HepG2 (cell line): ENCODE data around the gene IGFN1. TPM values are rescaled to one million over a fixed set of nuclear protein-coding genes. Genes with fewer than 3 reads are reported as not detected.

ENCODE experiments used
- KDM3A ChIP-seq: IDR thresholded peaks from 2 replicates; pipeline ENCODE4 v1.6.1; 2018; ENCODE audit warnings: low read depth, missing compliant biosample characterization
- NFKB2 ChIP-seq: sonication (generic); formaldehyde crosslinking; IDR thresholded peaks from 2 replicates; pipeline ENCODE4 v1.4.0; 2020; ENCODE audit warnings: missing genetic modification reagents, borderline replicate concordance
- RFX1 ChIP-seq: fragments of 450-650 bp; IDR thresholded peaks from 2 replicates; pipeline ENCODE4 v1.6.1; 2017
- RORA ChIP-seq: sonication (generic); formaldehyde crosslinking; IDR thresholded peaks from 2 replicates; pipeline ENCODE4 v1.5.0; 2020; ENCODE audit warnings: mild to moderate bottlenecking, missing genetic modification reagents, moderate library complexity
- SAFB2 ChIP-seq: sonication (generic); formaldehyde crosslinking; IDR thresholded peaks from 2 replicates; pipeline ENCODE4 v1.5.1; 2020; ENCODE audit warnings: missing genetic modification reagents, low read depth, mild to moderate bottlenecking, borderline replicate concordance
- SP2 ChIP-seq: sonication (generic); formaldehyde crosslinking; IDR thresholded peaks from 2 replicates; pipeline ENCODE4 v1.5.1; 2020; ENCODE audit warnings: mild to moderate bottlenecking, missing genetic modification reagents
- SSRP1 ChIP-seq: IDR thresholded peaks from 2 replicates; pipeline ENCODE4 v1.6.1; 2016; ENCODE audit warnings: control low read depth
- TCF7L2 ChIP-seq: IDR thresholded peaks from 2 replicates; pipeline ENCODE4 v1.6.1; 2011; ENCODE audit warnings: mild to moderate bottlenecking, low read depth, low read length, moderate library complexity
- ZBTB1 ChIP-seq: sonication (generic); formaldehyde crosslinking; IDR thresholded peaks from 2 replicates; pipeline ENCODE4 v1.4.0; 2020; ENCODE audit warnings: missing genetic modification reagents, borderline replicate concordance
- ZNF124 ChIP-seq: sonication (generic); formaldehyde crosslinking; IDR thresholded peaks from 2 replicates; pipeline ENCODE4 v1.4.0; 2020; ENCODE audit warnings: missing genetic modification reagents
- ZNF644 ChIP-seq: IDR thresholded peaks from 2 replicates; pipeline ENCODE4 v1.6.1; 2016; ENCODE audit warnings: low read depth
- ZNF7 ChIP-seq: IDR thresholded peaks from 2 replicates; pipeline ENCODE4 v1.6.1; 2016; ENCODE audit warnings: missing biosample characterization, missing genetic modification reagents
- ZNF703 ChIP-seq: sonication (generic); formaldehyde crosslinking; IDR thresholded peaks from 2 replicates; pipeline ENCODE4 v1.5.1; 2020; ENCODE audit warnings: missing genetic modification reagents, mild to moderate bottlenecking, moderate library complexity, borderline replicate concordance
- polyA plus RNA-seq, 8 experiments: library from polyadenylated mRNA; depleted of rRNA in 3 of 8; stranded (reverse) in 7 of 8; unstranded in 1 of 8; fragments of >200 nt; fragmentation: Illumina TruSeq in 4 of 8; extraction: Trizol in 4 of 8; gene quantifications; 2 replicates each; pipeline versions ENCODE4 v1.2.1 to v1.2.3, GENCODE V29; 2011 to 2016; ENCODE audit warnings: low read depth in 4 of 8, missing spikeins in 1 of 8, mixed read lengths in 1 of 8; ENCODE audit not compliant: insufficient read depth in 1 of 8
- total RNA-seq, 5 experiments: library from RNA; depleted of rRNA; stranded (reverse); fragments of >200 nt; fragmentation: Illumina TruSeq; extraction: Trizol; gene quantifications; 2 replicates each; pipeline ENCODE4 v1.2.3, GENCODE V29; 2016; ENCODE audit warnings: low read depth in 1 of 5
- TF ChIP-seq, protein P1 (sequence below): sonication (generic); formaldehyde crosslinking; IDR thresholded peaks from 2 replicates; pipeline ENCODE4 v1.5.0; 2020; ENCODE audit warnings: missing genetic modification reagents, mild to moderate bottlenecking, borderline replicate concordance
- TF ChIP-seq, protein P2 (sequence below): sonication (generic); formaldehyde crosslinking; IDR thresholded peaks from 2 replicates; pipeline ENCODE4 v1.5.1; 2020; ENCODE audit warnings: missing genetic modification reagents, mild to moderate bottlenecking, borderline replicate concordance
- TF ChIP-seq, protein P3 (sequence below): IDR thresholded peaks from 2 replicates; pipeline ENCODE4 v1.6.1; 2016; ENCODE audit warnings: mild to moderate bottlenecking, missing biosample characterization, missing genetic modification reagents
- TF ChIP-seq, protein P4 (sequence below): sonication (generic); formaldehyde crosslinking; IDR thresholded peaks from 2 replicates; pipeline ENCODE4 v1.4.0; 2020; ENCODE audit warnings: low read depth, missing genetic modification reagents
- TF ChIP-seq, protein P5 (sequence below): sonication (generic); formaldehyde crosslinking; IDR thresholded peaks from 2 replicates; pipeline ENCODE4 v1.4.0; 2020; ENCODE audit warnings: missing genetic modification reagents
- TF ChIP-seq, protein P6 (sequence below): sonication (generic); formaldehyde crosslinking; IDR thresholded peaks from 2 replicates; pipeline ENCODE4 v1.5.0; 2020; ENCODE audit warnings: mild to moderate bottlenecking, missing genetic modification reagents

The IGFN1 gene
- total and polyA plus RNA-seq, 2 of the 13 experiments (the other 11 are each of a cell fraction or from before 2014, with no cell fraction given) = 0.04 to 0.05 TPM

DNA sequence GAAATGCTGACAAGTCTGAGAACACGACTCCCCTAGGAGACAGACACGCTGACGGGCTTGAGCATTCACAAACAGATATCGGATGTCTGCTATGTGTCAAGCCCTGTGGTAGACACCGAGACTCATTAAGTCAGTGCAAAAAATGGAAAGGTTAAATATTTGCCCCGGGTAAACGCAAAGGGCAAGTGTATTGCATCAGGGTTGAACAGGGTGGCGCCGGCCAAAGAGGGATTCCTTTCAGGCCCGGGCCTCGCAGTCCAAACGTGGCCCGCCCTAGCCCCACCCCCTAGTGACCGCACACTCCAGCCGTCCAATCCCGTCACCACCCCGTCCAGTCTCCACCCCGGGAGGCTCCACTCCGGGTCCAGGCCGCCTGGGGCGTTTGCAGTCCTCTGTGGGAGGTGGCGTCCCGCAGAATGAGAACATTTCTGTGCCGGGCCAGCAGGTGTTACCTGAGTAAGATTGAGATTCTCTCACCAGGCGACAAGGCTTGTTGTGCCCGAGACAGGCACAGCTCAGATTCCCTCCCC, 20.0 kb upstream of the IGFN1 start (continued):
- TF ChIP-seq, protein P1, sequence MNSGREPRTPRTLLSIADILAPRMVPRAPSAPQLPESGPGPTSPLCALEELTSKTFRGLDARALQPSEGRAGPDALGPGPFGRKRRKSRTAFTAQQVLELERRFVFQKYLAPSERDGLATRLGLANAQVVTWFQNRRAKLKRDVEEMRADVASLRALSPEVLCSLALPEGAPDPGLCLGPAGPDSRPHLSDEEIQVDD (CRISPR knock-in tag) = no peak
- TF ChIP-seq ZBTB1 (CRISPR knock-in tag) = no peak
- TF ChIP-seq, protein P2, sequence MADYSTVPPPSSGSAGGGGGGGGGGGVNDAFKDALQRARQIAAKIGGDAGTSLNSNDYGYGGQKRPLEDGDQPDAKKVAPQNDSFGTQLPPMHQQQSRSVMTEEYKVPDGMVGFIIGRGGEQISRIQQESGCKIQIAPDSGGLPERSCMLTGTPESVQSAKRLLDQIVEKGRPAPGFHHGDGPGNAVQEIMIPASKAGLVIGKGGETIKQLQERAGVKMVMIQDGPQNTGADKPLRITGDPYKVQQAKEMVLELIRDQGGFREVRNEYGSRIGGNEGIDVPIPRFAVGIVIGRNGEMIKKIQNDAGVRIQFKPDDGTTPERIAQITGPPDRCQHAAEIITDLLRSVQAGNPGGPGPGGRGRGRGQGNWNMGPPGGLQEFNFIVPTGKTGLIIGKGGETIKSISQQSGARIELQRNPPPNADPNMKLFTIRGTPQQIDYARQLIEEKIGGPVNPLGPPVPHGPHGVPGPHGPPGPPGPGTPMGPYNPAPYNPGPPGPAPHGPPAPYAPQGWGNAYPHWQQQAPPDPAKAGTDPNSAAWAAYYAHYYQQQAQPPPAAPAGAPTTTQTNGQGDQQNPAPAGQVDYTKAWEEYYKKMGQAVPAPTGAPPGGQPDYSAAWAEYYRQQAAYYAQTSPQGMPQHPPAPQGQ = no peak
- no peak for TF ChIP-seq RFX1
- peak; percentile 2; the same call in 1 of the 2 replicates for TF ChIP-seq SAFB2 (CRISPR knock-in tag)
- no peak for TF ChIP-seq ZNF703 (CRISPR knock-in tag)
- TF ChIP-seq, protein P3, sequence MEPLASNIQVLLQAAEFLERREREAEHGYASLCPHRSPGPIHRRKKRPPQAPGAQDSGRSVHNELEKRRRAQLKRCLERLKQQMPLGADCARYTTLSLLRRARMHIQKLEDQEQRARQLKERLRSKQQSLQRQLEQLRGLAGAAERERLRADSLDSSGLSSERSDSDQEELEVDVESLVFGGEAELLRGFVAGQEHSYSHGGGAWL (CRISPR knock-in tag) = peak; percentile 64; the same call in 1 of the 2 replicates
- TF ChIP-seq RORA (CRISPR knock-in tag) = no peak
- peak; percentile 89 for TF ChIP-seq ZNF124 (CRISPR knock-in tag)
- peak; percentile 55; the same call in 1 of the 2 replicates for TF ChIP-seq ZNF644 (CRISPR knock-in tag)
- TF ChIP-seq TCF7L2 = no peak
- TF ChIP-seq, protein P4, sequence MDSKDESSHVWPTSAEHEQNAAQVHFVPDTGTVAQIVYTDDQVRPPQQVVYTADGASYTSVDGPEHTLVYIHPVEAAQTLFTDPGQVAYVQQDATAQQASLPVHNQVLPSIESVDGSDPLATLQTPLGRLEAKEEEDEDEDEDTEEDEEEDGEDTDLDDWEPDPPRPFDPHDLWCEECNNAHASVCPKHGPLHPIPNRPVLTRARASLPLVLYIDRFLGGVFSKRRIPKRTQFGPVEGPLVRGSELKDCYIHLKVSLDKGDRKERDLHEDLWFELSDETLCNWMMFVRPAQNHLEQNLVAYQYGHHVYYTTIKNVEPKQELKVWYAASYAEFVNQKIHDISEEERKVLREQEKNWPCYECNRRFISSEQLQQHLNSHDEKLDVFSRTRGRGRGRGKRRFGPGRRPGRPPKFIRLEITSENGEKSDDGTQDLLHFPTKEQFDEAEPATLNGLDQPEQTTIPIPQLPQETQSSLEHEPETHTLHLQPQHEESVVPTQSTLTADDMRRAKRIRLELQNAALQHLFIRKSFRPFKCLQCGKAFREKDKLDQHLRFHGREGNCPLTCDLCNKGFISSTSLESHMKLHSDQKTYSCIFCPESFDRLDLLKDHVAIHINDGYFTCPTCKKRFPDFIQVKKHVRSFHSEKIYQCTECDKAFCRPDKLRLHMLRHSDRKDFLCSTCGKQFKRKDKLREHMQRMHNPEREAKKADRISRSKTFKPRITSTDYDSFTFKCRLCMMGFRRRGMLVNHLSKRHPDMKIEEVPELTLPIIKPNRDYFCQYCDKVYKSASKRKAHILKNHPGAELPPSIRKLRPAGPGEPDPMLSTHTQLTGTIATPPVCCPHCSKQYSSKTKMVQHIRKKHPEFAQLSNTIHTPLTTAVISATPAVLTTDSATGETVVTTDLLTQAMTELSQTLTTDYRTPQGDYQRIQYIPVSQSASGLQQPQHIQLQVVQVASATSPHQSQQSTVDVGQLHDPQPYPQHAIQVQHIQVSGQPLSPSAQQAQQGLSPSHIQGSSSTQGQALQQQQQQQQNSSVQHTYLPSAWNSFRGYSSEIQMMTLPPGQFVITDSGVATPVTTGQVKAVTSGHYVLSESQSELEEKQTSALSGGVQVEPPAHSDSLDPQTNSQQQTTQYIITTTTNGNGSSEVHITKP (CRISPR knock-in tag) = peak; percentile 83; the same call in 1 of the 2 replicates
- TF ChIP-seq, protein P5, sequence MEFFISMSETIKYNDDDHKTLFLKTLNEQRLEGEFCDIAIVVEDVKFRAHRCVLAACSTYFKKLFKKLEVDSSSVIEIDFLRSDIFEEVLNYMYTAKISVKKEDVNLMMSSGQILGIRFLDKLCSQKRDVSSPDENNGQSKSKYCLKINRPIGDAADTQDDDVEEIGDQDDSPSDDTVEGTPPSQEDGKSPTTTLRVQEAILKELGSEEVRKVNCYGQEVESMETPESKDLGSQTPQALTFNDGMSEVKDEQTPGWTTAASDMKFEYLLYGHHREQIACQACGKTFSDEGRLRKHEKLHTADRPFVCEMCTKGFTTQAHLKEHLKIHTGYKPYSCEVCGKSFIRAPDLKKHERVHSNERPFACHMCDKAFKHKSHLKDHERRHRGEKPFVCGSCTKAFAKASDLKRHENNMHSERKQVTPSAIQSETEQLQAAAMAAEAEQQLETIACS (CRISPR knock-in tag) = no peak
- TF ChIP-seq, protein P6, sequence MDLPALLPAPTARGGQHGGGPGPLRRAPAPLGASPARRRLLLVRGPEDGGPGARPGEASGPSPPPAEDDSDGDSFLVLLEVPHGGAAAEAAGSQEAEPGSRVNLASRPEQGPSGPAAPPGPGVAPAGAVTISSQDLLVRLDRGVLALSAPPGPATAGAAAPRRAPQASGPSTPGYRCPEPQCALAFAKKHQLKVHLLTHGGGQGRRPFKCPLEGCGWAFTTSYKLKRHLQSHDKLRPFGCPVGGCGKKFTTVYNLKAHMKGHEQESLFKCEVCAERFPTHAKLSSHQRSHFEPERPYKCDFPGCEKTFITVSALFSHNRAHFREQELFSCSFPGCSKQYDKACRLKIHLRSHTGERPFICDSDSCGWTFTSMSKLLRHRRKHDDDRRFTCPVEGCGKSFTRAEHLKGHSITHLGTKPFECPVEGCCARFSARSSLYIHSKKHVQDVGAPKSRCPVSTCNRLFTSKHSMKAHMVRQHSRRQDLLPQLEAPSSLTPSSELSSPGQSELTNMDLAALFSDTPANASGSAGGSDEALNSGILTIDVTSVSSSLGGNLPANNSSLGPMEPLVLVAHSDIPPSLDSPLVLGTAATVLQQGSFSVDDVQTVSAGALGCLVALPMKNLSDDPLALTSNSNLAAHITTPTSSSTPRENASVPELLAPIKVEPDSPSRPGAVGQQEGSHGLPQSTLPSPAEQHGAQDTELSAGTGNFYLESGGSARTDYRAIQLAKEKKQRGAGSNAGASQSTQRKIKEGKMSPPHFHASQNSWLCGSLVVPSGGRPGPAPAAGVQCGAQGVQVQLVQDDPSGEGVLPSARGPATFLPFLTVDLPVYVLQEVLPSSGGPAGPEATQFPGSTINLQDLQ (CRISPR knock-in tag) = no peak
- peak; percentile 19; the same call in 1 of the 2 replicates for TF ChIP-seq ZNF7
- TF ChIP-seq KDM3A (CRISPR knock-in tag) = peak; percentile 64; the same call in 1 of the 2 replicates
- 0 out of 2 replicates have a peak, but pooled peaks have one; percentile 64 for TF ChIP-seq SP2 (CRISPR knock-in tag)
- TF ChIP-seq SSRP1 = 0 out of 2 replicates have a peak, but pooled peaks have one; percentile 10
- 0 out of 2 replicates have a peak, but pooled peaks have one; percentile 10 for TF ChIP-seq NFKB2
